Astrocyte of the spinal cord (primary cell): ENCODE measurements around the gene AGPAT4.

Experiments
- DNase-seq: peaks from one replicate; pipeline ENCODE4 v3.0.0; 2011; ENCODE audit warnings: low read depth, low spot score
- H3K4me3 ChIP-seq: 2 replicates; pipeline ENCODE4 v1.5.1; 2011; ENCODE audit warnings: low read depth, mild to moderate bottlenecking, low read length, moderate library complexity
- CTCF ChIP-seq: IDR thresholded peaks from 2 replicates; pipeline ENCODE4 v1.5.1; 2012; ENCODE audit warnings: low read depth, mild to moderate bottlenecking, low read length, inconsistent platforms
- in situ Hi-C: cut with HindIII; loops from 2 replicates; pipeline ENCODE4 v1.10.0; 2017; ENCODE audit warnings: low sequenced_read_pairs

Gene AGPAT4

GRCh38 chr6:161143663-161144430, 130.0 kb downstream of the AGPAT4 start:
- in situ Hi-C loops = no loop called here
- TF ChIP-seq CTCF = no peak
- no peak overlapping the region for H3K4me3 ChIP-seq
- no peak for DNase-seq

GRCh38 chr6:161142957-161143296, 130.9 kb downstream of the AGPAT4 start:
- no peak for TF ChIP-seq CTCF
- no peak for DNase-seq
- in situ Hi-C loops = no loop called here
- no peak overlapping the region for H3K4me3 ChIP-seq

GRCh38 chr6:161141173-161141572, 132.7 kb downstream of the AGPAT4 start:
- no peak for TF ChIP-seq CTCF
- no peak overlapping the region for H3K4me3 ChIP-seq
- in situ Hi-C loops = no loop called here
- DNase-seq = no peak

- DNase-seq = no peak
- in situ Hi-C loops = no loop called here
- no peak for TF ChIP-seq CTCF
- H3K4me3 ChIP-seq = no peak overlapping the region
These were observed 133.3 kb downstream of the AGPAT4 start for GRCh38 chr6:161140554-161140875.

GRCh38 chr6:161139766-161140553, 133.9 kb downstream of the AGPAT4 start:
- H3K4me3 ChIP-seq = no peak overlapping the region
- DNase-seq = no peak
- TF ChIP-seq CTCF = no peak
- in situ Hi-C loops = no loop called here

- in situ Hi-C loops = no loop called here
- H3K4me3 ChIP-seq = no peak overlapping the region
- TF ChIP-seq CTCF = no peak
- no peak for DNase-seq
These were observed 134.5 kb downstream of the AGPAT4 start for GRCh38 chr6:161139304-161139765.
